ENCODE data around the gene RNF19B. TPM values are rescaled to one million over a fixed set of nuclear protein-coding genes. Genes with fewer than 3 reads are reported as not detected.

The RNF19B gene
- total and polyA plus RNA-seq, 2 of the 13 experiments (the other 11 are each of a cell fraction or from before 2014, with no cell fraction given), result 15.3 to 22.5 TPM

- TF ChIP-seq UBTF (CRISPR knock-in tag; IDR thresholded peaks at IDR 0.05) (peak; percentile 51; the same call in 1 of the 2 replicates), RNF2 (conservative IDR thresholded peaks at IDR 0.05; ENCODE audit: low read depth) (0 out of 2 replicates have a peak, but pooled peaks have one; percentile 41), HNRNPK (IDR thresholded peaks at IDR 0.05; ENCODE audit: low read depth, low read length, poor library complexity, severe bottlenecking) (no peak), ATF3 (CRISPR knock-in tag; IDR thresholded peaks at IDR 0.05) (no peak), KDM2A (CRISPR knock-in tag; IDR thresholded peaks at IDR 0.05; ENCODE audit: borderline replicate concordance, low read depth) (0 out of 2 replicates have a peak, but pooled peaks have one; percentile 43), ZBTB38 (CRISPR knock-in tag; IDR thresholded peaks at IDR 0.05) (0 out of 2 replicates have a peak, but pooled peaks have one; percentile 30), TFDP1 (CRISPR knock-in tag; IDR thresholded peaks at IDR 0.05; ENCODE audit: borderline replicate concordance) (peak; percentile 36; the same call in 1 of the 2 replicates), TP53 (CRISPR knock-in tag; conservative IDR thresholded peaks at IDR 0.05) (no peak), ARID4A (CRISPR knock-in tag; IDR thresholded peaks at IDR 0.05; ENCODE audit: borderline replicate concordance) (peak; percentile 41; the same call in 1 of the 2 replicates), ZNF772 (CRISPR knock-in tag; IDR thresholded peaks at IDR 0.05) (no peak), SMAD1 (CRISPR knock-in tag; IDR thresholded peaks at IDR 0.05; ENCODE audit: borderline replicate concordance, low read depth) (no peak), GATAD2A (CRISPR knock-in tag; IDR thresholded peaks at IDR 0.05) (no peak), EEA1 (CRISPR knock-in tag; IDR thresholded peaks at IDR 0.05; ENCODE audit: borderline replicate concordance) (peak; percentile 59; the same call in 1 of the 2 replicates), XRCC5 (optimal IDR thresholded peaks at IDR 0.05; ENCODE audit: low read length) (peak; percentile 32)
- TF ChIP-seq, protein P1, sequence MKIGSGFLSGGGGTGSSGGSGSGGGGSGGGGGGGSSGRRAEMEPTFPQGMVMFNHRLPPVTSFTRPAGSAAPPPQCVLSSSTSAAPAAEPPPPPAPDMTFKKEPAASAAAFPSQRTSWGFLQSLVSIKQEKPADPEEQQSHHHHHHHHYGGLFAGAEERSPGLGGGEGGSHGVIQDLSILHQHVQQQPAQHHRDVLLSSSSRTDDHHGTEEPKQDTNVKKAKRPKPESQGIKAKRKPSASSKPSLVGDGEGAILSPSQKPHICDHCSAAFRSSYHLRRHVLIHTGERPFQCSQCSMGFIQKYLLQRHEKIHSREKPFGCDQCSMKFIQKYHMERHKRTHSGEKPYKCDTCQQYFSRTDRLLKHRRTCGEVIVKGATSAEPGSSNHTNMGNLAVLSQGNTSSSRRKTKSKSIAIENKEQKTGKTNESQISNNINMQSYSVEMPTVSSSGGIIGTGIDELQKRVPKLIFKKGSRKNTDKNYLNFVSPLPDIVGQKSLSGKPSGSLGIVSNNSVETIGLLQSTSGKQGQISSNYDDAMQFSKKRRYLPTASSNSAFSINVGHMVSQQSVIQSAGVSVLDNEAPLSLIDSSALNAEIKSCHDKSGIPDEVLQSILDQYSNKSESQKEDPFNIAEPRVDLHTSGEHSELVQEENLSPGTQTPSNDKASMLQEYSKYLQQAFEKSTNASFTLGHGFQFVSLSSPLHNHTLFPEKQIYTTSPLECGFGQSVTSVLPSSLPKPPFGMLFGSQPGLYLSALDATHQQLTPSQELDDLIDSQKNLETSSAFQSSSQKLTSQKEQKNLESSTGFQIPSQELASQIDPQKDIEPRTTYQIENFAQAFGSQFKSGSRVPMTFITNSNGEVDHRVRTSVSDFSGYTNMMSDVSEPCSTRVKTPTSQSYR (CRISPR knock-in tag; IDR thresholded peaks at IDR 0.05; ENCODE audit: borderline replicate concordance), result peak; percentile 35; the same call in 1 of the 2 replicates
- TF ChIP-seq, protein P2, sequence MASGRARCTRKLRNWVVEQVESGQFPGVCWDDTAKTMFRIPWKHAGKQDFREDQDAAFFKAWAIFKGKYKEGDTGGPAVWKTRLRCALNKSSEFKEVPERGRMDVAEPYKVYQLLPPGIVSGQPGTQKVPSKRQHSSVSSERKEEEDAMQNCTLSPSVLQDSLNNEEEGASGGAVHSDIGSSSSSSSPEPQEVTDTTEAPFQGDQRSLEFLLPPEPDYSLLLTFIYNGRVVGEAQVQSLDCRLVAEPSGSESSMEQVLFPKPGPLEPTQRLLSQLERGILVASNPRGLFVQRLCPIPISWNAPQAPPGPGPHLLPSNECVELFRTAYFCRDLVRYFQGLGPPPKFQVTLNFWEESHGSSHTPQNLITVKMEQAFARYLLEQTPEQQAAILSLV (CRISPR knock-in tag; IDR thresholded peaks at IDR 0.05; ENCODE audit: borderline replicate concordance), result peak; percentile 72; the same call in 1 of the 2 replicates
Observed at GRCh38 chr1:32972814-32973428, 8.3 kb upstream of the RNF19B start (continued).
